H1 (cell line): Measurements from ENCODE around the gene HSPA6. TPM values are rescaled to one million over a fixed set of nuclear protein-coding genes. Genes with fewer than 3 reads are reported as not detected.

Experiments used
- CTCF ChIA-PET: fragments of 300-600 bp; sonication (Branson Sonifier 250); formaldehyde crosslinking; loops from one replicate; lab custom pipeline; 2021; ENCODE audit not compliant: partially characterized antibody; lab: Charles Lee
- POLR2A ChIA-PET: fragments of 300-600 bp; sonication (Branson Sonifier 250); formaldehyde crosslinking; loops from one replicate; lab custom pipeline; 2021; ENCODE audit warnings: inconsistent platforms; ENCODE audit not compliant: partially characterized antibody; lab: Charles Lee
- DNase-seq, 2 experiments: peaks; one replicate each; pipeline versions ENCODE4 v3.0.0 to v3.0.0-alpha.2; 2010 to 2022; ENCODE audit warnings: low spot score in 2 of 2, low read depth in 1 of 2, mixed read lengths in 1 of 2
- FAIRE-seq: peaks from 2 replicates; lab custom pipeline; 2011; peaks lifted over from hg19 to GRCh38; lab: Jason Lieb, UNC
- H2AFZ ChIP-seq: 2 replicates; pipeline ENCODE4 v1.8.1; 2012; ENCODE audit warnings: low read length, inconsistent platforms
- H2AK5ac ChIP-seq: 2 replicates; pipeline ENCODE4 v1.6.1; 2013; ENCODE audit warnings: low read depth, low read length
- H2BK120ac ChIP-seq: replicated peaks from 2 replicates; pipeline ENCODE3; 2013; ENCODE audit warnings: low read depth, low read length, inconsistent platforms
- H2BK12ac ChIP-seq: 2 replicates; pipeline ENCODE4 v1.6.1; 2013; ENCODE audit warnings: low read depth, low read length
- H2BK15ac ChIP-seq: 2 replicates; pipeline ENCODE4 v1.6.1; 2013; ENCODE audit warnings: low read length
- H2BK20ac ChIP-seq: 2 replicates; pipeline ENCODE4 v1.6.1; 2013; ENCODE audit warnings: low read length
- H2BK5ac ChIP-seq: 2 replicates; pipeline ENCODE4 v1.6.1; 2013; ENCODE audit warnings: low read depth, low read length
- H3K14ac ChIP-seq: 2 replicates; pipeline ENCODE4 v1.6.1; 2013; ENCODE audit warnings: inconsistent platforms; ENCODE audit not compliant: insufficient read length
- H3K18ac ChIP-seq: 2 replicates; pipeline ENCODE4 v1.6.1; 2013; ENCODE audit warnings: low read length; ENCODE audit errors: extremely low read depth
- H3K23ac ChIP-seq: 2 replicates; pipeline ENCODE4 v1.6.1; 2013; ENCODE audit warnings: inconsistent platforms; ENCODE audit not compliant: insufficient read length
- H3K23me2 ChIP-seq: 2 replicates; pipeline ENCODE4 v1.6.1; 2013; ENCODE audit warnings: low read depth, low read length
- H3K27ac ChIP-seq: 2 replicates; pipeline ENCODE4 v1.6.1; 2011; ENCODE audit warnings: low read depth, low read length, inconsistent platforms
- H3K27me3 ChIP-seq, 4 experiments: replicated peaks in 1 of 4; 1 replicate in 1 of 4; 2 replicates in 3 of 4; pipeline versions ENCODE4 v1.6.1 to v1.8.1; 2011 to 2013; ENCODE audit warnings: low read length in 3 of 4, mild to moderate bottlenecking in 3 of 4, inconsistent platforms in 2 of 4, mixed read lengths in 2 of 4, moderate library complexity in 1 of 4; ENCODE audit not compliant: control insufficient read depth in 3 of 4, insufficient read depth in 3 of 4; ENCODE audit errors: extremely low read depth in 1 of 4
- H3K36me3 ChIP-seq, 4 experiments: 2 replicates each; pipeline versions ENCODE4 v1.6.1 to v1.8.1; 2011 to 2013; ENCODE audit warnings: mild to moderate bottlenecking in 4 of 4, low read length in 3 of 4, moderate library complexity in 2 of 4, control low read depth in 1 of 4, inconsistent platforms in 1 of 4; ENCODE audit not compliant: insufficient read depth in 4 of 4, control insufficient read depth in 2 of 4
- H3K4ac ChIP-seq: replicated peaks from 2 replicates; pipeline ENCODE3; 2013; ENCODE audit warnings: low read length, low read depth, mixed read lengths, inconsistent platforms; ENCODE audit not compliant: insufficient read length
- H3K4me1 ChIP-seq, 4 experiments: replicated peaks in 1 of 4; 1 replicate in 1 of 4; 2 replicates in 3 of 4; pipeline versions ENCODE4 v1.6.1 to v1.8.1; 2011 to 2013; ENCODE audit warnings: low read length in 3 of 4, inconsistent platforms in 2 of 4, mixed read lengths in 1 of 4; ENCODE audit not compliant: insufficient read depth in 4 of 4, control insufficient read depth in 3 of 4
- H3K4me2 ChIP-seq, 2 experiments: 2 replicates each; pipeline versions ENCODE4 v1.6.1 to v1.8.1; 2011 to 2013; ENCODE audit warnings: low read depth in 2 of 2, low read length in 2 of 2, control low read depth in 1 of 2, inconsistent platforms in 1 of 2, mild to moderate bottlenecking in 1 of 2; ENCODE audit not compliant: insufficient read depth in 1 of 2
- H3K4me3 ChIP-seq, 4 experiments: fragments of 200-600, 300-600 bp in 1 of 4; sonication (generic), shearing (Covaris generic), sonication (Bioruptor Twin) in 1 of 4; 2 replicates each; pipeline versions ENCODE4 v1.5.1 to v1.8.1; 2011 to 2016; ENCODE audit warnings: low read length in 4 of 4, low read depth in 3 of 4, control low read depth in 2 of 4, inconsistent platforms in 2 of 4, mild to moderate bottlenecking in 2 of 4, mixed read lengths in 1 of 4, moderate library complexity in 1 of 4; ENCODE audit not compliant: insufficient read depth in 2 of 4; ENCODE audit errors: extremely low read depth in 1 of 4
- H3K56ac ChIP-seq: replicated peaks from 2 replicates; pipeline ENCODE3; 2013; ENCODE audit warnings: low read depth, mild to moderate bottlenecking, mixed read lengths, low read length, inconsistent platforms; ENCODE audit not compliant: insufficient read length
- H3K79me1 ChIP-seq: 2 replicates; pipeline ENCODE4 v1.6.1; 2013; ENCODE audit warnings: low read depth, low read length, control low read depth
- H3K79me2 ChIP-seq, 2 experiments: 2 replicates each; pipeline versions ENCODE4 v1.6.1 to v1.8.1; 2012 to 2013; ENCODE audit warnings: low read length in 2 of 2, mild to moderate bottlenecking in 2 of 2, inconsistent platforms in 1 of 2; ENCODE audit not compliant: insufficient read depth in 2 of 2, control insufficient read depth in 1 of 2
- H3K9ac ChIP-seq, 4 experiments: replicated peaks in 1 of 4; 1 replicate in 1 of 4; 2 replicates in 3 of 4; pipeline versions ENCODE4 v1.6.1 to v1.8.1; 2011 to 2013; ENCODE audit warnings: low read depth in 3 of 4, low read length in 3 of 4, control low read depth in 2 of 4, mild to moderate bottlenecking in 2 of 4, moderate library complexity in 2 of 4, inconsistent platforms in 1 of 4; ENCODE audit errors: extremely low read depth in 1 of 4
- H3K9me3 ChIP-seq, 2 experiments: 2 replicates each; pipeline versions ENCODE4 v1.6.1 to v1.8.1; 2012 to 2013; ENCODE audit warnings: mild to moderate bottlenecking in 2 of 2, moderate library complexity in 2 of 2, control low read depth in 1 of 2, inconsistent platforms in 1 of 2, low read depth in 1 of 2, low read length in 1 of 2, mixed read lengths in 1 of 2; ENCODE audit not compliant: insufficient read depth in 2 of 2
- H4K20me1 ChIP-seq, 2 experiments: replicated peaks in 1 of 2; 2 replicates each; pipeline versions ENCODE3 to v1.8.1; 2011 to 2013; ENCODE audit warnings: inconsistent platforms in 2 of 2, low read length in 2 of 2, mild to moderate bottlenecking in 1 of 2; ENCODE audit not compliant: insufficient read depth in 2 of 2, control insufficient read depth in 1 of 2
- H4K5ac ChIP-seq: 2 replicates; pipeline ENCODE4 v1.6.1; 2013; ENCODE audit warnings: low read length, low read depth, mixed read lengths, inconsistent platforms; ENCODE audit not compliant: insufficient read length
- H4K8ac ChIP-seq: 2 replicates; pipeline ENCODE4 v1.8.0; 2013; ENCODE audit warnings: mild to moderate bottlenecking, moderate library complexity, low read length, inconsistent platforms; ENCODE audit not compliant: insufficient read depth; ENCODE audit errors: extremely low read depth
- H4K91ac ChIP-seq: replicated peaks from 2 replicates; pipeline ENCODE3; 2013; ENCODE audit warnings: low read length, mixed read lengths, inconsistent platforms; ENCODE audit not compliant: insufficient read length
- CHD2 ChIP-seq: IDR thresholded peaks from 2 replicates; pipeline ENCODE4 v1.6.1; 2012; ENCODE audit warnings: low read length, improper control_type of control experiment
- EP300 ChIP-seq, 2 experiments: IDR thresholded peaks; 1 replicate in 1 of 2; 2 replicates in 1 of 2; pipeline ENCODE4 v1.6.1; 2011 to 2012; ENCODE audit warnings: low read depth in 2 of 2, low read length in 2 of 2, mild to moderate bottlenecking in 2 of 2, borderline replicate concordance in 1 of 2, inconsistent platforms in 1 of 2, moderate library complexity in 1 of 2
- JUN ChIP-seq: IDR thresholded peaks from 2 replicates; pipeline ENCODE4 v1.6.1; 2011; ENCODE audit warnings: low read depth, mild to moderate bottlenecking, improper control_type of control experiment, low read length
- SP4 ChIP-seq: IDR thresholded peaks from 2 replicates; pipeline ENCODE4 v1.6.1; 2012; ENCODE audit warnings: low read length, inconsistent platforms
- WGBS, 2 experiments: shearing (Covaris generic) in 1 of 2; methylation state at CpG; one replicate each; pipeline versions ENCODE4 v1.1.6 to v1.1.7; 2013 to 2015; ENCODE audit warnings: low lambda C conversion rate in 2 of 2, mixed read lengths in 2 of 2, inconsistent platforms in 1 of 2, low coverage in 1 of 2, missing lambda C conversion rate in 1 of 2; ENCODE audit not compliant: insufficient replicate concordance in 2 of 2, insufficient coverage in 1 of 2, insufficient read length in 1 of 2; ENCODE audit errors: extremely low coverage in 1 of 2, missing lambda C conversion rate in 1 of 2; 5-methylcytosine and 5-hydroxymethylcytosine counted together
- polyA plus RNA-seq, 7 experiments: library from polyadenylated mRNA; depleted of rRNA in 3 of 7; stranded (reverse) in 5 of 7; unstranded in 2 of 7; fragments of >200 nt in 5 of 7; fragments of 200-250 nt in 2 of 7; gene quantifications; 1 replicate in 5 of 7; 2 replicates in 1 of 7; 4 replicates in 1 of 7; pipeline versions ENCODE4 v1.2.1 to v1.2.3, GENCODE V29; 2011 to 2013; ENCODE audit warnings: missing spikeins in 2 of 7, mixed read lengths in 2 of 7
- total RNA-seq: library from RNA; stranded (reverse); fragmentation: NEBNext Ultra II Directional; extraction: Animal tissue kit (Norgen Biotek cat#: 25700); gene quantifications from 2 replicates; pipeline ENCODE4 v1.2.1, GENCODE V29; 2021

HSPA6 gene
- total and polyA plus RNA-seq, 2 of the 8 experiments (the other 6 are each of a cell fraction or from before 2014, with no cell fraction given), result 0.06 to 0.15 TPM

DNA sequence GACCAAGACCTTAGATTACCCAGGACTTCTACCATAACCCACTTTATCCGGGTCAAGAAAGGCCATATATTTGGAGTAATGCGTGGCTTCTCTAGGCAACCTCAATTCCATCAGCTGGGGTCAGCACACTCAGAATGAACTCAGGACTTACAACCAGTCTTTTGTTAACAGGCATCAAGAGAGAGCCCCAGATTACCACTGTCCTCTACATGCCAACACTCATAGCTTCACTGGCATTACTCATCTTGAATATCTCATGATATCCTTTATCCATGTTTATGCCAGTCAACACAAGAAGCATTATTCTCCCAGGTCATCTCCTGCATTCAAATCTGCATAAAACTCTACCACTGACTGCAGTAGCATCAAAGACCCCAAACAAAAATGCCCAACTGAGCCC lies 25.7 kb upstream of the HSPA6 start:
- no peak for TF ChIP-seq CHD2
- no peak for TF ChIP-seq EP300 (IDR thresholded peaks at IDR 0.05; ENCODE audit: borderline replicate concordance in 1 of 2, low read depth in 2 of 2, low read length in 2 of 2)
- TF ChIP-seq JUN, result no peak
- TF ChIP-seq SP4, result no peak
- H4K5ac ChIP-seq, result no peak overlapping the region
- no peaks in the 10 kb centered on the region for H3K23me2 ChIP-seq
- no peak overlapping the region for H3K23ac ChIP-seq
- no peaks in the 10 kb centered on the region for H4K20me1 ChIP-seq
- no peak overlapping the region for H4K8ac ChIP-seq
- no peaks in the 10 kb centered on the region for H3K79me2 ChIP-seq
- H3K56ac ChIP-seq, result no peak overlapping the region
- FAIRE-seq, result no peak
- H3K4me3 ChIP-seq, result no peak overlapping the region
- no peak overlapping the region for H2AFZ ChIP-seq
- no peak overlapping the region for H3K27ac ChIP-seq
- 85% methylated on average over 2 of the region's 2 CpGs; no CpG with 5 or more reads in 1 of the 2 experiments for WGBS, 2 experiments
- no peak overlapping the region for H2AK5ac ChIP-seq
- no peak overlapping the region for H3K14ac ChIP-seq
- H2BK15ac ChIP-seq, result no peak overlapping the region
- H4K91ac ChIP-seq, result no peak overlapping the region
- H3K36me3 ChIP-seq, result no peaks in the 10 kb centered on the region
- H3K4me2 ChIP-seq, result no peak overlapping the region
- no peak overlapping the region for H2BK20ac ChIP-seq
- no peak overlapping the region for H3K4ac ChIP-seq
- ChIA-PET CTCF (interaction anchor here (0.8 kb wide), 1 partner anchor 12 kb away, joined by 3 read pairs; no protein-coding TSS in a partner anchor), POLR2A (no interaction called here)
- no peak overlapping the region for H3K9ac ChIP-seq
- H3K79me1 ChIP-seq, result no peaks in the 10 kb centered on the region
- no peak for DNase-seq
- H3K27me3 ChIP-seq, result no peaks in the 10 kb centered on the region; a peak in 1 of 7 replicates
- no peaks in the 10 kb centered on the region for H3K9me3 ChIP-seq
- no peak overlapping the region for H2BK120ac ChIP-seq
- H2BK5ac ChIP-seq, result no peak overlapping the region
- H3K4me1 ChIP-seq, result no peaks in the 10 kb centered on the region
- H3K18ac ChIP-seq, result no peak overlapping the region
- no peak overlapping the region for H2BK12ac ChIP-seq
